HepG2 (cell line): ENCODE data around the gene ITPK1. TPM values are rescaled to one million over a fixed set of nuclear protein-coding genes. Genes with fewer than 3 reads are reported as not detected.
A peak's percentile ranks its signal among the peaks of the same experiment; 100 is the strongest.

Experiments used
- ATAC-seq: fragments of 200-7000 bp; cut with Tn5 transposase; 3 replicates; pipeline ENCODE4 v1.9.1; 2020; ENCODE audit warnings: mild to moderate bottlenecking, moderate library complexity
- BruUV-seq: library from RNA; stranded (reverse); fragments of 400-500 nt; replicated peaks from 2 replicates; lab custom pipeline; 2021; lab: Mats Ljungman, UMichigan
- CTCF ChIA-PET: fragments of 300-600 bp; formaldehyde crosslinking; extraction: SDS; loops from one replicate; lab custom pipeline; 2021; ENCODE audit warnings: low total read pairs, inconsistent platforms, low intra/inter-chr PET ratio; lab: Yijun Ruan, JAX
- POLR2A ChIA-PET: fragments of 350-600 bp; sonication (Branson Sonifier 250); formaldehyde crosslinking; loops from one replicate; lab custom pipeline; 2020; ENCODE audit warnings: antibody characterized with exemption, inconsistent platforms; lab: Yijun Ruan, JAX
- DNase-seq: peaks from one replicate; pipeline ENCODE4 v3.0.0-alpha.2; 2015; ENCODE audit warnings: low spot score
- FAIRE-seq: peaks from 3 replicates; lab custom pipeline; 2011; peaks lifted over from hg19 to GRCh38; lab: Jason Lieb, UNC
- H2AFZ ChIP-seq: one replicate; pipeline ENCODE4 v1.6.1; 2011; ENCODE audit warnings: low read length, inconsistent platforms
- H3K27ac ChIP-seq: fragments of 300-600 bp; 3 replicates; pipeline ENCODE4 v1.8.0; 2011; ENCODE audit warnings: mixed run types, mild to moderate bottlenecking, mixed read lengths, low read length, inconsistent platforms; ENCODE audit not compliant: insufficient read depth; ENCODE audit errors: extremely low read length
- H3K27me3 ChIP-seq, 2 experiments: fragments of 200-600 bp in 1 of 2; 2 replicates in 1 of 2; 3 replicates in 1 of 2; pipeline versions ENCODE4 v1.6.0 to v1.8.0; 2011; ENCODE audit warnings: low read length in 2 of 2, mild to moderate bottlenecking in 2 of 2, moderate library complexity in 2 of 2, inconsistent platforms in 1 of 2; ENCODE audit not compliant: insufficient read depth in 2 of 2, control insufficient read depth in 1 of 2
- H3K36me3 ChIP-seq, 2 experiments: fragments of 200-600 bp in 1 of 2; replicated peaks in 1 of 2; 2 replicates in 1 of 2; 3 replicates in 1 of 2; pipeline versions ENCODE4 v1.5.1 to v1.8.0; 2011; ENCODE audit warnings: low read length in 2 of 2, inconsistent platforms in 1 of 2; ENCODE audit not compliant: insufficient read depth in 2 of 2, control insufficient read depth in 1 of 2
- H3K4me1 ChIP-seq: 2 replicates; pipeline ENCODE4 v1.5.1; 2012; ENCODE audit warnings: low read length, inconsistent platforms; ENCODE audit not compliant: insufficient read depth
- H3K4me2 ChIP-seq: 2 replicates; pipeline ENCODE4 v1.6.0; 2011; ENCODE audit warnings: low read depth, low read length, inconsistent platforms
- H3K4me3 ChIP-seq, 3 experiments: fragments of 200-600 bp in 1 of 3; sonication (generic), shearing (Covaris generic) in 1 of 3; replicated peaks in 1 of 3; 2 replicates each; pipeline ENCODE4 v1.5.1; 2011 to 2016; ENCODE audit warnings: low read length in 3 of 3, inconsistent platforms in 2 of 3, low read depth in 2 of 3, mild to moderate bottlenecking in 2 of 3, control low read depth in 1 of 3, mixed read lengths in 1 of 3; ENCODE audit not compliant: insufficient read depth in 1 of 3
- H3K79me2 ChIP-seq: one replicate; pipeline ENCODE4 v1.6.1; 2011; ENCODE audit warnings: low read length, inconsistent platforms; ENCODE audit not compliant: insufficient read depth
- H3K9ac ChIP-seq: 2 replicates; pipeline ENCODE4 v1.6.0; 2011; ENCODE audit warnings: mild to moderate bottlenecking, low read depth, low read length, inconsistent platforms; ENCODE audit not compliant: insufficient read depth
- H3K9me3 ChIP-seq: 2 replicates; pipeline ENCODE4 v1.5.1; 2012; ENCODE audit warnings: mild to moderate bottlenecking, low read length
- H4K20me1 ChIP-seq: 2 replicates; pipeline ENCODE4 v1.6.0; 2011; ENCODE audit warnings: inconsistent platforms, mild to moderate bottlenecking, low read length, moderate library complexity; ENCODE audit not compliant: insufficient read depth
- ASH2L ChIP-seq: fragments of 300-600, 200-600 bp; sonication (generic); IDR thresholded peaks from 2 replicates; pipeline ENCODE4 v1.7.0; 2017; ENCODE audit warnings: low read depth, mild to moderate bottlenecking, moderate library complexity, mixed read lengths, low read length; ENCODE audit not compliant: insufficient read length
- NFE2L1 ChIP-seq: sonication (generic); formaldehyde crosslinking; IDR thresholded peaks from 2 replicates; pipeline ENCODE4 v1.4.0; 2020; ENCODE audit warnings: missing genetic modification reagents, mild to moderate bottlenecking, borderline replicate concordance
- PAWR ChIP-seq: sonication (generic); formaldehyde crosslinking; IDR thresholded peaks from 2 replicates; pipeline ENCODE4 v1.4.0; 2020; ENCODE audit warnings: missing genetic modification reagents, mild to moderate bottlenecking, borderline replicate concordance
- POLR2A ChIP-seq, 2 experiments: IDR thresholded peaks; 2 replicates each; pipeline ENCODE4 v1.6.1; 2011; ENCODE audit warnings: low read depth in 2 of 2, low read length in 2 of 2, mild to moderate bottlenecking in 1 of 2, moderate library complexity in 1 of 2; ENCODE audit not compliant: insufficient read depth in 1 of 2
- SPEN ChIP-seq: sonication (generic); formaldehyde crosslinking; IDR thresholded peaks from 2 replicates; pipeline ENCODE4 v1.5.1; 2020; ENCODE audit warnings: low read depth, mild to moderate bottlenecking, missing genetic modification reagents
- STAG1 ChIP-seq: sonication (generic); formaldehyde crosslinking; IDR thresholded peaks from 2 replicates; pipeline ENCODE4 v1.4.0; 2020; ENCODE audit warnings: missing genetic modification reagents
- ZNF562 ChIP-seq: sonication (generic); formaldehyde crosslinking; IDR thresholded peaks from 2 replicates; pipeline ENCODE4 v1.8.0; 2022; ENCODE audit warnings: missing genetic modification reagents, borderline replicate concordance
- ZNF589 ChIP-seq: sonication (generic); formaldehyde crosslinking; conservative IDR thresholded peaks from 2 replicates; pipeline ENCODE4 v1.8.0; 2022; ENCODE audit warnings: mild to moderate bottlenecking, moderate library complexity, missing genetic modification reagents
- ZNF644 ChIP-seq: IDR thresholded peaks from 2 replicates; pipeline ENCODE4 v1.6.1; 2016; ENCODE audit warnings: low read depth
- WGBS: methylation state at CpG from one replicate; pipeline ENCODE4 v1.1.6; 2017; ENCODE audit warnings: low lambda C conversion rate; 5-methylcytosine and 5-hydroxymethylcytosine counted together
- in situ Hi-C: cut with HindIII; loops from 2 replicates; pipeline ENCODE4 v1.10.0; 2017; ENCODE audit warnings: low pct_unique_long_range_greater_than_20kb; ENCODE audit not compliant: extremely low pct_ligation_motif_present
- intact Hi-C: fragments of 100-400 bp; cut with micrococcal nuclease; formaldehyde crosslinking; loops from one replicate; pipeline ENCODE4 v1.10.0; 2022; ENCODE audit not compliant: unreplicated experiment
- polyA plus RNA-seq, 8 experiments: library from polyadenylated mRNA; depleted of rRNA in 3 of 8; stranded (reverse) in 7 of 8; unstranded in 1 of 8; fragments of >200 nt; fragmentation: Illumina TruSeq in 4 of 8; extraction: Trizol in 4 of 8; gene quantifications; 2 replicates each; pipeline versions ENCODE4 v1.2.1 to v1.2.3, GENCODE V29; 2011 to 2016; ENCODE audit warnings: low read depth in 4 of 8, missing spikeins in 1 of 8, mixed read lengths in 1 of 8; ENCODE audit not compliant: insufficient read depth in 1 of 8
- total RNA-seq, 5 experiments: library from RNA; depleted of rRNA; stranded (reverse); fragments of >200 nt; fragmentation: Illumina TruSeq; extraction: Trizol; gene quantifications; 2 replicates each; pipeline ENCODE4 v1.2.3, GENCODE V29; 2016; ENCODE audit warnings: low read depth in 1 of 5
- TF ChIP-seq, protein P1 (sequence below): sonication (generic); formaldehyde crosslinking; IDR thresholded peaks from 2 replicates; pipeline ENCODE4 v1.5.0; 2020; ENCODE audit warnings: mild to moderate bottlenecking, missing genetic modification reagents, moderate library complexity

ITPK1 gene
- total and polyA plus RNA-seq, 2 of the 13 experiments (the other 11 are each of a cell fraction or from before 2014, with no cell fraction given) = 20.5 to 47.5 TPM

DNA sequence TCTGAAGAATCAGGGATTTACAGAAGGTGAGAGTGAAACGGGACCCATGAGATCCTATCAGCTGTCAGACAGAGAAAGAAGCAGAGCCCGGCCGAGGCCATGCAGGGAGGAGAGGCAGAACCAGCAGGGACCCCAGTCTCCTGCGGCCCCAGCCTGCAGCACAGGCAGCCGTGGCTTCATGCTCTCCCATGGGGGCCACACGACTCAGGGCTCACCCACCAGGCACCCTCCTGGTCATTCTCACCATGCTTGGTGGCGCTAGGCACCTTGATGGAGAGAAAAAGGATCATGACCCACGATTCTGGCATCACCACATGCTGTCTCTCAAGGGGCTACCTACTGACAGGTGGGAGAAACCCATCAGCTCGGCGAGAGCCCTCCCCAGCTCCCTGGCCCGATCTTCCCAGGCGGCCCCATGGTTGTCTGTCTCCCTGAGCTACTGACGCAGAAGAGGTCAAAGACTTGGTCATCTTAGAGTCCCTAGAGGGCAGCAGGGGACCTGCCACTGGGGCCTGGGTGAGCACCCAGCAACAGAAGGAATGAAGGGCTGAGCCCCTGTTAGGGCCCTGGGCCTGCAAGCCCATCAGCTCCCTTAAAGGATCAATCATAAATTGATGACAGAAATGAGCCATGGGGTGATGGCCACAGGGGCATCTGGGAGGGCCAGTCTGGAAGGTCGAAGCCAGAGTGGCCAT lies 58.0 kb downstream of the ITPK1 start:
- Histone ChIP-seq H3K36me3 (no peaks in the 10 kb centered on the region), H3K4me1 (peaks cover 51% of the 10 kb centered on the region), H3K27ac (peak overlapping the region; percentile 22), H4K20me1 (0 out of 2 replicates have a peak, but pooled peaks cover 4% of the 10 kb centered on the region), H3K9me3 (no peaks in the 10 kb centered on the region), H2AFZ (no peak overlapping the region), H3K79me2 (no peaks in the 10 kb centered on the region), H3K4me2 (no peak overlapping the region), H3K4me3 (no peak overlapping the region), H3K9ac (0 out of 2 replicates have a peak overlapping the region, but pooled peaks have one; percentile 1), H3K27me3 (no peaks in the 10 kb centered on the region)
- ChIA-PET POLR2A (no interaction called here), CTCF (no interaction called here)
- DNase-seq (no peak), ATAC-seq (peak; percentile 27), FAIRE-seq (no peak)
- in situ Hi-C loops (no loop called here), intact Hi-C loops (no loop called here)
- 91% methylated on average over 13 of the region's 14 CpGs for WGBS
- BruUV-seq = no TSS peak
- TF ChIP-seq ASH2L (no peak), NFE2L1 (CRISPR knock-in tag) (no peak), ZNF562 (no peak), ZNF644 (CRISPR knock-in tag) (no peak), PAWR (CRISPR knock-in tag) (no peak), STAG1 (peak; percentile 42; the same call in 1 of the 2 replicates), SPEN (CRISPR knock-in tag) (no peak), ZNF589 (CRISPR knock-in tag) (no peak), POLR2A (IDR thresholded peaks at IDR 0.05; ENCODE audit: insufficient read depth in 1 of 2, low read depth in 2 of 2, low read length in 2 of 2) (no peak)
- TF ChIP-seq, protein P1, sequence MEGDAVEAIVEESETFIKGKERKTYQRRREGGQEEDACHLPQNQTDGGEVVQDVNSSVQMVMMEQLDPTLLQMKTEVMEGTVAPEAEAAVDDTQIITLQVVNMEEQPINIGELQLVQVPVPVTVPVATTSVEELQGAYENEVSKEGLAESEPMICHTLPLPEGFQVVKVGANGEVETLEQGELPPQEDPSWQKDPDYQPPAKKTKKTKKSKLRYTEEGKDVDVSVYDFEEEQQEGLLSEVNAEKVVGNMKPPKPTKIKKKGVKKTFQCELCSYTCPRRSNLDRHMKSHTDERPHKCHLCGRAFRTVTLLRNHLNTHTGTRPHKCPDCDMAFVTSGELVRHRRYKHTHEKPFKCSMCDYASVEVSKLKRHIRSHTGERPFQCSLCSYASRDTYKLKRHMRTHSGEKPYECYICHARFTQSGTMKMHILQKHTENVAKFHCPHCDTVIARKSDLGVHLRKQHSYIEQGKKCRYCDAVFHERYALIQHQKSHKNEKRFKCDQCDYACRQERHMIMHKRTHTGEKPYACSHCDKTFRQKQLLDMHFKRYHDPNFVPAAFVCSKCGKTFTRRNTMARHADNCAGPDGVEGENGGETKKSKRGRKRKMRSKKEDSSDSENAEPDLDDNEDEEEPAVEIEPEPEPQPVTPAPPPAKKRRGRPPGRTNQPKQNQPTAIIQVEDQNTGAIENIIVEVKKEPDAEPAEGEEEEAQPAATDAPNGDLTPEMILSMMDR (CRISPR knock-in tag) = peak; percentile 31; the same call in 1 of the 2 replicates
